ENCODE measurements around the gene PRG2.

The PRG2 gene

DNA sequence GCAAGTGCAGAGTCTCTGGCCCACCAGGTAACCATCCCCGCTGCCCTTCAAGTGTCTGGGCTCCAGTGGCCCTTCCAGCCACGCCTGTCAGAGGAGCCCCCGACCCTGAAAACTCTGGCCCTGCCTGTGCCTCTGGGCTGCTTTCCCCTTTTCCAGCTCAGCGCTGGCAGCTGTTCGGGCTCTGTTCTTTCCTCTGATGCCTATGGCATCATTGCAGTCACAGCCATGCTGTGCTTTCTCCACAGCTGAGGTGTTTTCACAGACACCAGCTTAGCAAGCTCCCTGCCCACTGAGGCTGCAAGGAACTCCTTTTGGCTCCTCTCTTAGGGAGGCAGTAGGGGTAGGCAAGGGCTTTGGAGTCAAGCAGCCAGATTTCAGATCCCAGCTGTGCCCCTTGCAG, 31.1 kb downstream of the PRG2 start:
- no peaks in the 10 kb centered on the region for H3K36me3 ChIP-seq (ENCODE audit: control insufficient read depth, insufficient read depth, low read length)
- no peaks in the 10 kb centered on the region for H3K27me3 ChIP-seq (replicated peaks; ENCODE audit: control insufficient read depth, insufficient read depth, low read length, poor library complexity, severe bottlenecking)
- no peak overlapping the region for H3K27ac ChIP-seq (ENCODE audit: insufficient read depth, low read length, poor library complexity, severe bottlenecking)
- DNase-seq, result no peak
- H3K4me1 ChIP-seq (ENCODE audit: control insufficient read depth, insufficient read depth, low read length, poor library complexity, severe bottlenecking), result no peaks in the 10 kb centered on the region
- no peaks in the 10 kb centered on the region for H3K9me3 ChIP-seq (ENCODE audit: control insufficient read depth, low read length)
- H3K4me3 ChIP-seq (ENCODE audit: insufficient read depth, low read depth, low read length, poor library complexity, severe bottlenecking), result no peak overlapping the region

DNA sequence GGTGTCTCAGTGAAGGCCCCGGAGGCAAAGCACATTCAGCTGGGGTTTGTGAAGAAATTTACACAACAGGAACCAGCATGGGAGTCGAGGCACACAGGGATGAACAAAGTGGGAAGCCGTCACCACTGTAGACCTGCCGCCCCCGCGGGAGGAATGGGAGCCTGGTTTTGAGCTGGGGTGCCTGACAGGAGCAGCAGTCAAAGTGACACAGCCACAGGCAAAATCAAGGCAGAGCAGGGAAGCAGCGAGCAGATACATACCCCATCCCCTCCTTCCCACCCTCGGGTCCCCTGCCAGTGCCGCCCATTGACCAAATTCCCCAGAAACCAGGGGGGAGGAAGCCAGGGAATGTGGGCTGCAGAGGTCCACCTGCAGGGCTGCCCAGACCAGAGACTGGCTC, 31.5 kb downstream of the PRG2 start:
- no peaks in the 10 kb centered on the region for H3K4me1 ChIP-seq (ENCODE audit: control insufficient read depth, insufficient read depth, low read length, poor library complexity, severe bottlenecking)
- no peak overlapping the region for H3K4me3 ChIP-seq (ENCODE audit: insufficient read depth, low read depth, low read length, poor library complexity, severe bottlenecking)
- H3K27me3 ChIP-seq (replicated peaks; ENCODE audit: control insufficient read depth, insufficient read depth, low read length, poor library complexity, severe bottlenecking), result no peaks in the 10 kb centered on the region
- DNase-seq, result no peak
- H3K36me3 ChIP-seq (ENCODE audit: control insufficient read depth, insufficient read depth, low read length), result no peaks in the 10 kb centered on the region
- no peaks in the 10 kb centered on the region for H3K9me3 ChIP-seq (ENCODE audit: control insufficient read depth, low read length)
- H3K27ac ChIP-seq (ENCODE audit: insufficient read depth, low read length, poor library complexity, severe bottlenecking), result no peak overlapping the region

DNA sequence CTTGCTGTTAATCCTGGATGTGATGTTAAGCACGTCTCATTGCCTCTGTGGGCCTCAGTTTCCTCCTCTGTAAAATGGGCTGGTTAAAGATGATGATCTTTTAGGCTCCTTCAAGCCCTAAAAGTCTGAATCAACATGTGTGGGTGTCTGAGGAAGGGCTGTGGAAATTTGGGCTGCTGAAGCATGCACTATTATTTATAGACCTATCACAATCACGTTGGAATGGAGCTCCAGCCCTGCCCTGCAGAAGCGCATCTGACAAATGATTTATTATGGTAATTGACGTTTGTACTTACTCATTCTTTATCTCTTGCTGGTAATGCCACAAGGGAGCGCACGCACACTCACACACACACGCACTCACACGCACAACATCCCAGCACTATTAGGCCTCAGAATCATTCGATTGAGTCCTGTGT, 31.9 kb downstream of the PRG2 start:
- DNase-seq, result no peak
- Histone ChIP-seq H3K27ac (ENCODE audit: insufficient read depth, low read length, poor library complexity, severe bottlenecking) (no peak overlapping the region), H3K4me1 (ENCODE audit: control insufficient read depth, insufficient read depth, low read length, poor library complexity, severe bottlenecking) (no peaks in the 10 kb centered on the region), H3K9me3 (ENCODE audit: control insufficient read depth, low read length) (no peaks in the 10 kb centered on the region), H3K27me3 (replicated peaks; ENCODE audit: control insufficient read depth, insufficient read depth, low read length, poor library complexity, severe bottlenecking) (no peaks in the 10 kb centered on the region), H3K36me3 (ENCODE audit: control insufficient read depth, insufficient read depth, low read length) (no peaks in the 10 kb centered on the region), H3K4me3 (ENCODE audit: insufficient read depth, low read depth, low read length, poor library complexity, severe bottlenecking) (no peak overlapping the region)

DNA sequence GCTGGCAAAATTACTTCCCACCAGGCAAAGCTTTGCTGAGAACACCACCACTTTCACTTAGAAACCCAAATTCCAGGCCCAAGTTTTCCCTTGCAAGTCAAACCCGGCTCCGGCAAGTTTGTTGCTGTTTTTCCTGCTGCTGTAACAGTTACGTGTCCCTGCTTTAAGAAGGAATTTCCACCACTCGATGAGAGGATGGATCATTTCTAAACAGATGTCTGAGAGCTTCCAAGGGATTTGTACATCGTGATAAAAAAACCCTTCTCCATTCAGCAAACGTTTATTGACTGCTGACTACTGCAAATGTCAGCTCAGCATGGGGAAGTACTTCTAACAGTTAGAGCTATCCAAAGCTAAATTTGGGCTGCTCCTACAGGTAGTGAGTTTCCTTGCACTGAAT, 32.6 kb downstream of the PRG2 start:
- H3K4me3 ChIP-seq (ENCODE audit: insufficient read depth, low read depth, low read length, poor library complexity, severe bottlenecking), result no peak overlapping the region
- H3K36me3 ChIP-seq (ENCODE audit: control insufficient read depth, insufficient read depth, low read length), result no peaks in the 10 kb centered on the region
- no peaks in the 10 kb centered on the region for H3K9me3 ChIP-seq (ENCODE audit: control insufficient read depth, low read length)
- H3K4me1 ChIP-seq (ENCODE audit: control insufficient read depth, insufficient read depth, low read length, poor library complexity, severe bottlenecking), result no peaks in the 10 kb centered on the region
- H3K27ac ChIP-seq (ENCODE audit: insufficient read depth, low read length, poor library complexity, severe bottlenecking), result no peak overlapping the region
- DNase-seq, result no peak
- H3K27me3 ChIP-seq (replicated peaks; ENCODE audit: control insufficient read depth, insufficient read depth, low read length, poor library complexity, severe bottlenecking), result no peaks in the 10 kb centered on the region

DNA sequence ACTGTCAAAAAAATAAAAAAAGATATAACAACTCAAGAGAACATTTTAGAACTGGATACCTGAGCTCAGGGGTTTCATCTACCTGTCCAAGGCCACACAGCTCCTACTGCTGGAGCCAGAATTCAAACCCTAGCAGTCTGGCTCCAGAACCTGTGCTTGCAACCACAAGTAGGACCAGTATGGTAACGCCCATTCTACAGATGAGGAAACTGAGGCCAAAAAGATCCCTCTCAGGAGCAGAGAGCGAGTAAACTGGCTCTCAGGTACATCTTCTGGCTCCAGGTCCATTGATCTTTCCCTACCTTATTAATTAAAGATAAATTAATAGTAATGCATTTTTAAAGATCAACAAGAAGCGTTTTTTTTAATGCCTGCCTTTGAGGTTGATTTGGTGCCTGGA, 33.1 kb downstream of the PRG2 start:
- Histone ChIP-seq H3K27ac (ENCODE audit: insufficient read depth, low read length, poor library complexity, severe bottlenecking) (no peak overlapping the region), H3K4me3 (ENCODE audit: insufficient read depth, low read depth, low read length, poor library complexity, severe bottlenecking) (no peak overlapping the region), H3K4me1 (ENCODE audit: control insufficient read depth, insufficient read depth, low read length, poor library complexity, severe bottlenecking) (no peaks in the 10 kb centered on the region), H3K27me3 (replicated peaks; ENCODE audit: control insufficient read depth, insufficient read depth, low read length, poor library complexity, severe bottlenecking) (no peaks in the 10 kb centered on the region), H3K9me3 (ENCODE audit: control insufficient read depth, low read length) (no peaks in the 10 kb centered on the region), H3K36me3 (ENCODE audit: control insufficient read depth, insufficient read depth, low read length) (no peaks in the 10 kb centered on the region)
- DNase-seq, result no peak

DNA sequence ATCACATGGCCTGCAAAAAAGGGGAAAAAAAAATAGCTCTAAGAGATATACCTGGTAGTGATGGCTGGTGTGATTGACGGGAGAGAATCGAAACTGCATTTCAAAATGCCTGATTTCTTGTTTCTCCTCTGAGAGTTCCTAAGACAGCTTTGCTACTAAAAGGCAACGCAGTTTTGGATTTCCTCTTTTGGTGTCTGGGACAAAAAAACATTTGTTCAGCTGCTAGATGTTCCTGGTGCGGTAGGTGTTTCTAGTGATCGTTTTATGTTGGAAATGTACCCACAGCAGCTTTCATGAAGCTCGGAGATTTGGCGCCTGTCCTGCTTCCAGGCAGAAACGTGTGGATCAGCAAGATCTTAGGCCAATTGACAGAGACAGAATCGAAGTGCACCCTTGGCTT, 34.2 kb downstream of the PRG2 start:
- H3K27me3 ChIP-seq (replicated peaks; ENCODE audit: control insufficient read depth, insufficient read depth, low read length, poor library complexity, severe bottlenecking), result no peaks in the 10 kb centered on the region
- H3K4me3 ChIP-seq (ENCODE audit: insufficient read depth, low read depth, low read length, poor library complexity, severe bottlenecking), result no peak overlapping the region
- no peaks in the 10 kb centered on the region for H3K36me3 ChIP-seq (ENCODE audit: control insufficient read depth, insufficient read depth, low read length)
- no peaks in the 10 kb centered on the region for H3K4me1 ChIP-seq (ENCODE audit: control insufficient read depth, insufficient read depth, low read length, poor library complexity, severe bottlenecking)
- H3K27ac ChIP-seq (ENCODE audit: insufficient read depth, low read length, poor library complexity, severe bottlenecking), result no peak overlapping the region
- no peaks in the 10 kb centered on the region for H3K9me3 ChIP-seq (ENCODE audit: control insufficient read depth, low read length)
- DNase-seq, result no peak

DNA sequence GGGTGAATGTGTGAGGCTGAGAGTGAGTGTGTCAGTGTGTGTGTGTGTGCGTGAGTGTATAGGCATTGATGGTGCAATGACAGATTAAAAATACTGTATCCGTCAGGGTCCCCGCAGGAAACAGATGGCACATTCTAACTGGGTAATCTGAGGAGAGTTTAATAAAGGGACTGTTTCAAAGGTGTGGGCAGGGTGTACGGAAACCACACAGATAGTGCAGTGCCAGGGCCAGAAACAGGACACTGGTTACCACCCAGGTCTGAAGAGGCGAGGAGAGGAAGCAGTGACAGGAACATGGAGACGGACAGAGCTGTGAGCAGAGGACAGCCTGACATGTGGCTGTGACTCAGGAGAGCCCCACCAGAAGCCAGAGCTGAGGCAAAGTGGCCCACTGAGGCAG, 35.8 kb downstream of the PRG2 start:
- H3K4me3 ChIP-seq (ENCODE audit: insufficient read depth, low read depth, low read length, poor library complexity, severe bottlenecking), result no peak overlapping the region
- no peak overlapping the region for H3K27ac ChIP-seq (ENCODE audit: insufficient read depth, low read length, poor library complexity, severe bottlenecking)
- H3K4me1 ChIP-seq (ENCODE audit: control insufficient read depth, insufficient read depth, low read length, poor library complexity, severe bottlenecking), result peaks cover 3% of the 10 kb centered on the region
- H3K27me3 ChIP-seq (replicated peaks; ENCODE audit: control insufficient read depth, insufficient read depth, low read length, poor library complexity, severe bottlenecking), result no peaks in the 10 kb centered on the region
- no peak for DNase-seq
- H3K9me3 ChIP-seq (ENCODE audit: control insufficient read depth, low read length), result no peaks in the 10 kb centered on the region
- no peaks in the 10 kb centered on the region for H3K36me3 ChIP-seq (ENCODE audit: control insufficient read depth, insufficient read depth, low read length)

DNA sequence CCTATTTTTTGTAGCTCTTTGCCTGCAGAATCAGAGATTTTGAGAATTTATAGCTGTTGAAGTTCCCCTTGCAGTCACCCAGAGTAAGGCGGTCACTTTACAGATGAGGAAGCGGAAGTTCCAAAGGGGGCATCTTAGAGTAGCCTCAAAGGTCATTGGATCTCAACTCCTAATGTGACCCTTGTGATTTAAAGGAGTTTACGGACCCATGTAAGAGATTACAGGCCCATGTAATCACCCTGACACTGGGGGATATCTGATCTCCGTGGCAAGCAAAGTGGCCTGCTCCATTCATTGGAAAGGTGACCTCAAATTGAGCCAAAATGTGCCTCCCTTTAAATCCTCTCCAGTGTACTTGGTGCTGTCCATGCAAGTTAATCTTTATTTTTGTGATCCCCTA, 36.6 kb downstream of the PRG2 start:
- peaks cover 3% of the 10 kb centered on the region for H3K4me1 ChIP-seq (ENCODE audit: control insufficient read depth, insufficient read depth, low read length, poor library complexity, severe bottlenecking)

DNA sequence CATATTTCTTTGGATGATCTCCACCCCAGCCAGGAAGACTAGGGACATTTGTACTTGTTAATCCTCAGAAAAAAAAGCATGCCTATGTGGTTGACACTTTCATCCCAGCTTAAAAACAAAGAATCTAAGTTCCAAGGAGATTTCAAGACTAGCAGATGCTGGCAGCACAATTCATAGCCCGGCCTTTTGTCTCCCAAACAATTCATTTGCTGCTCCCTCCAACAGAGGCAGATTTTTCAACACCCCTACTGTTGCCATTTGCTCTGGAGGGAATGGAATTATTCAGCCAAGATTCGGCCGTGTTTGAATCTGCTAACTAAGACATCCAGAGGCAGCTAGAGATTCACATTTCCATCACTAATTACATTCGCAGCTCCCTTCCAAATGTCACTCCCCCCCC, 37.0 kb downstream of the PRG2 start:
- peaks cover 3% of the 10 kb centered on the region for H3K4me1 ChIP-seq (ENCODE audit: control insufficient read depth, insufficient read depth, low read length, poor library complexity, severe bottlenecking)
- no peaks in the 10 kb centered on the region for H3K9me3 ChIP-seq (ENCODE audit: control insufficient read depth, low read length)
- H3K36me3 ChIP-seq (ENCODE audit: control insufficient read depth, insufficient read depth, low read length), result no peaks in the 10 kb centered on the region
- H3K27me3 ChIP-seq (replicated peaks; ENCODE audit: control insufficient read depth, insufficient read depth, low read length, poor library complexity, severe bottlenecking), result no peaks in the 10 kb centered on the region
- no peak for DNase-seq
- H3K27ac ChIP-seq (ENCODE audit: insufficient read depth, low read length, poor library complexity, severe bottlenecking), result no peak overlapping the region
- no peak overlapping the region for H3K4me3 ChIP-seq (ENCODE audit: insufficient read depth, low read depth, low read length, poor library complexity, severe bottlenecking)

More for the DNA sequence above, 36.6 kb downstream of the PRG2 start:
- H3K4me3 ChIP-seq (ENCODE audit: insufficient read depth, low read depth, low read length, poor library complexity, severe bottlenecking), result no peak overlapping the region
- no peak overlapping the region for H3K27ac ChIP-seq (ENCODE audit: insufficient read depth, low read length, poor library complexity, severe bottlenecking)
- no peaks in the 10 kb centered on the region for H3K36me3 ChIP-seq (ENCODE audit: control insufficient read depth, insufficient read depth, low read length)
- H3K27me3 ChIP-seq (replicated peaks; ENCODE audit: control insufficient read depth, insufficient read depth, low read length, poor library complexity, severe bottlenecking), result no peaks in the 10 kb centered on the region
- DNase-seq, result no peak
- H3K9me3 ChIP-seq (ENCODE audit: control insufficient read depth, low read length), result no peaks in the 10 kb centered on the region

DNA sequence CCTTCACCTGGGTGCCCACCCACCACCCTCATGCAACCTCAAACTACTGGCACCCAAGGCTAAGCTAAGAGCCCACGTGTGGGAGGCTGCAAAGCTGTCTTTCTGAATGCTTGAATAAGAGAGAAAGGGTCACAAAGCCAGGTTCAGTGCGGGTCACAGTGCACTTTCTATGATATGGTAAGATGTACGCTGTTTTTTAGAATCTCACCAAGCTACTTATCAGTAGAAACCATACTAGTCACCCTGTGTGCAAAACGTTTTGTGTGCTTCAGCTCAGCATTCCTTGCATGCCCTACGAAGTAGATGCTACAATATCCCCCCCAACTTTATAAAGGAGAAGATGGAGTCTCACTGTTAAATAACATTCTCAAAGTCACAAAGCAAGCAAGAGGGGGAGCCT, 37.4 kb downstream of the PRG2 start:
- Histone ChIP-seq H3K27ac (ENCODE audit: insufficient read depth, low read length, poor library complexity, severe bottlenecking) (no peak overlapping the region), H3K36me3 (ENCODE audit: control insufficient read depth, insufficient read depth, low read length) (no peaks in the 10 kb centered on the region), H3K27me3 (replicated peaks; ENCODE audit: control insufficient read depth, insufficient read depth, low read length, poor library complexity, severe bottlenecking) (no peaks in the 10 kb centered on the region), H3K4me1 (ENCODE audit: control insufficient read depth, insufficient read depth, low read length, poor library complexity, severe bottlenecking) (peaks cover 3% of the 10 kb centered on the region), H3K4me3 (ENCODE audit: insufficient read depth, low read depth, low read length, poor library complexity, severe bottlenecking) (no peak overlapping the region), H3K9me3 (ENCODE audit: control insufficient read depth, low read length) (no peaks in the 10 kb centered on the region)
- DNase-seq, result no peak
